Activated CD8-positive, alpha-beta T cell treated with anti-CD3 and anti-CD28 coated beads for 36 hours (primary cell): ENCODE data around the gene ISL1. TPM values are rescaled to one million over a fixed set of nuclear protein-coding genes. Genes with fewer than 3 reads are reported as not detected.

ENCODE experiments used
- ATAC-seq: fragments of 200-7000 bp; cut with Tn5 transposase; one replicate; pipeline ENCODE4 v1.10.0; 2021; ENCODE audit warnings: mild to moderate bottlenecking, moderate library complexity
- CTCF ChIA-PET: fragments of 350-600 bp; sonication (Branson Sonifier 250); formaldehyde crosslinking; loops from one replicate; lab custom pipeline; 2021; ENCODE audit warnings: antibody characterized with exemption; lab: Charles Lee
- POLR2A ChIA-PET: fragments of 350-600 bp; sonication (Branson Sonifier 250); formaldehyde crosslinking; loops from one replicate; lab custom pipeline; 2021; ENCODE audit warnings: antibody characterized with exemption; lab: Charles Lee
- DNase-seq: peaks from one replicate; pipeline ENCODE4 v3.0.0-alpha.2; 2020
- H3K27ac Mint-ChIP-seq: one replicate; pipeline ENCODE4 v1.8.0; 2021; ENCODE audit warnings: mild to moderate bottlenecking, mixed read lengths
- H3K27me3 Mint-ChIP-seq: one replicate; pipeline ENCODE4 v1.8.0; 2021; ENCODE audit warnings: mixed read lengths
- H3K36me3 Mint-ChIP-seq: one replicate; pipeline ENCODE4 v1.8.0; 2021; ENCODE audit warnings: low read depth, mixed read lengths
- H3K4me1 Mint-ChIP-seq: one replicate; pipeline ENCODE4 v1.8.0; 2021; ENCODE audit warnings: low read depth, mixed read lengths
- H3K4me3 Mint-ChIP-seq: one replicate; pipeline ENCODE4 v1.8.0; 2021; ENCODE audit warnings: mild to moderate bottlenecking, moderate library complexity, mixed read lengths
- H3K9me3 Mint-ChIP-seq: one replicate; pipeline ENCODE4 v1.8.0; 2021; ENCODE audit warnings: mixed read lengths
- CTCF ChIP-seq: fragments of 200-600 bp; IDR thresholded peaks from one replicate; pipeline ENCODE4 v1.8.0; 2022; ENCODE audit warnings: antibody characterized with exemption, mild to moderate bottlenecking
- intact Hi-C: fragments of 100-400 bp; cut with micrococcal nuclease; formaldehyde crosslinking; loops from one replicate; pipeline ENCODE4 v1.10.0; 2022
- total RNA-seq, 2 experiments: library from RNA; stranded (reverse); gene quantifications; one replicate each; pipeline ENCODE4 v1.2.3, GENCODE V29; 2021

The ISL1 gene
- total RNA-seq, 2 experiments from 2014 or later = not detected

- no peak overlapping the region for H3K4me3 Mint-ChIP-seq
- H3K9me3 Mint-ChIP-seq = no peaks in the 10 kb centered on the region
- no peak for DNase-seq
- intact Hi-C loops = no loop called here
- no peak for ATAC-seq
- no peak for TF ChIP-seq CTCF
- no peaks in the 10 kb centered on the region for H3K36me3 Mint-ChIP-seq
- ChIA-PET CTCF (interaction anchor here (1.1 kb wide), 1 partner anchor 432 kb away, joined by 3 read pairs; no protein-coding TSS in a partner anchor), POLR2A (interaction anchor here (2.1 kb wide), 1 partner anchor 11 kb away, joined by 4 read pairs; no protein-coding TSS in a partner anchor)
- H3K27me3 Mint-ChIP-seq = peaks cover 71% of the 10 kb centered on the region
- H3K4me1 Mint-ChIP-seq = no peaks in the 10 kb centered on the region
- H3K27ac Mint-ChIP-seq = no peak overlapping the region
Observed at GRCh38 chr5:51395666-51396356, 12.6 kb downstream of the ISL1 start.

- H3K36me3 Mint-ChIP-seq = no peaks in the 10 kb centered on the region
- no peak overlapping the region for H3K27ac Mint-ChIP-seq
- no peaks in the 10 kb centered on the region for H3K9me3 Mint-ChIP-seq
- DNase-seq (no peak), ATAC-seq (no peak)
- H3K4me3 Mint-ChIP-seq = no peak overlapping the region
- CTCF ChIA-PET = interaction anchor here (1.1 kb wide), 1 partner anchor 433 kb away, joined by 3 read pairs; no protein-coding TSS in a partner anchor
- H3K27me3 Mint-ChIP-seq = peaks cover 65% of the 10 kb centered on the region
- H3K4me1 Mint-ChIP-seq = no peaks in the 10 kb centered on the region
- no peak for TF ChIP-seq CTCF
- POLR2A ChIA-PET = interaction anchor here (2.1 kb wide), 1 partner anchor 12 kb away, joined by 4 read pairs; no protein-coding TSS in a partner anchor
- intact Hi-C loops = no loop called here
Observed at GRCh38 chr5:51396797-51397196, 13.5 kb downstream of the ISL1 start.

GRCh38 chr5:51397996-51398395, 14.7 kb downstream of the ISL1 start:
- intact Hi-C loops = no loop called here

GRCh38 chr5:51398875-51399642, 15.8 kb downstream of the ISL1 start:
- ATAC-seq (no peak), DNase-seq (no peak)
- Mint-ChIP-seq H3K4me1 (no peaks in the 10 kb centered on the region), H3K9me3 (no peaks in the 10 kb centered on the region), H3K4me3 (no peak overlapping the region), H3K36me3 (no peaks in the 10 kb centered on the region), H3K27ac (no peak overlapping the region), H3K27me3 (peaks cover 52% of the 10 kb centered on the region)
- ChIA-PET POLR2A (no interaction called here), CTCF (interaction anchor here (1.1 kb wide), 1 partner anchor 24 kb away, joined by 3 read pairs; no protein-coding TSS in a partner anchor)
- TF ChIP-seq CTCF = no peak
- intact Hi-C loops = no loop called here

More at GRCh38 chr5:51397996-51398395, 14.7 kb downstream of the ISL1 start:
- ChIA-PET POLR2A (no interaction called here), CTCF (no interaction called here)
- DNase-seq = no peak
- ATAC-seq = no peak
- Mint-ChIP-seq H3K9me3 (no peaks in the 10 kb centered on the region), H3K4me3 (no peak overlapping the region), H3K36me3 (no peaks in the 10 kb centered on the region), H3K4me1 (no peaks in the 10 kb centered on the region), H3K27ac (no peak overlapping the region), H3K27me3 (peaks cover 57% of the 10 kb centered on the region)
- no peak for TF ChIP-seq CTCF

GRCh38 chr5:51399643-51400006, 16.4 kb downstream of the ISL1 start:
- TF ChIP-seq CTCF = no peak
- no peak for ATAC-seq
- Mint-ChIP-seq H3K9me3 (no peaks in the 10 kb centered on the region), H3K27ac (no peak overlapping the region), H3K4me3 (no peak overlapping the region), H3K36me3 (no peaks in the 10 kb centered on the region), H3K27me3 (peaks cover 50% of the 10 kb centered on the region), H3K4me1 (no peaks in the 10 kb centered on the region)
- POLR2A ChIA-PET = no interaction called here
- CTCF ChIA-PET = interaction anchor here (1.1 kb wide), 1 partner anchor 24 kb away, joined by 3 read pairs; no protein-coding TSS in a partner anchor
- intact Hi-C loops = no loop called here
- no peak for DNase-seq
